Prostate gland (tissue), 2 donors: ENCODE measurements around the gene TMEM242.

Source experiments
- CTCF ChIP-seq, 4 experiments: fragments of 200-600 bp in 2 of 4; fragments of 450-650 bp in 2 of 4; sonication (generic) in 2 of 4; IDR thresholded peaks; 1 replicate in 3 of 4; 2 replicates in 1 of 4; pipeline ENCODE4 v1.5.1; 2016 to 2019; ENCODE audit warnings: antibody characterized with exemption in 4 of 4, mild to moderate bottlenecking in 2 of 4, moderate library complexity in 2 of 4
- POLR2A ChIP-seq: fragments of 450-650 bp; IDR thresholded peaks from one replicate; pipeline ENCODE4 v1.6.1; 2016; ENCODE audit warnings: antibody characterized with exemption, mild to moderate bottlenecking

- no peak for TF ChIP-seq CTCF (IDR thresholded peaks at IDR 0.05)
- TF ChIP-seq POLR2A: no peak
Observed at GRCh38 chr6:157267109-157267611, 56.2 kb downstream of the TMEM242 start.
